Keratinocyte (primary cell): Measurements from ENCODE around the gene RELL2. TPM values are rescaled to one million over a fixed set of nuclear protein-coding genes. Genes with fewer than 3 reads are reported as not detected.

Experiments used
- DNase-seq: peaks from one replicate; pipeline ENCODE4 v3.0.0-alpha.2; 2011; ENCODE audit warnings: low read depth, missing footprints, low spot score
- FAIRE-seq: peaks from 2 replicates; lab custom pipeline; 2011; peaks lifted over from hg19 to GRCh38; lab: Jason Lieb, UNC
- H2AFZ ChIP-seq: 2 replicates; pipeline ENCODE4 v1.6.0; 2012; ENCODE audit warnings: low read length, control low read depth, inconsistent platforms; ENCODE audit not compliant: control insufficient read depth
- H3K27ac ChIP-seq: 2 replicates; pipeline ENCODE4 v1.5.1; 2011; ENCODE audit warnings: low read length; ENCODE audit not compliant: control insufficient read depth, insufficient read depth
- H3K27me3 ChIP-seq: 3 replicates; pipeline ENCODE4 v1.6.0; 2011; ENCODE audit warnings: low read length; ENCODE audit not compliant: control insufficient read depth, insufficient read depth; ENCODE audit errors: extremely low read depth
- H3K36me3 ChIP-seq, 2 experiments: 2 replicates in 1 of 2; 3 replicates in 1 of 2; pipeline ENCODE4 v1.5.1; 2011; ENCODE audit warnings: low read length in 2 of 2, mild to moderate bottlenecking in 1 of 2; ENCODE audit not compliant: control insufficient read depth in 2 of 2, insufficient read depth in 2 of 2; ENCODE audit errors: extremely low read depth in 1 of 2
- H3K4me1 ChIP-seq: 3 replicates; pipeline ENCODE4 v1.5.1; 2011; ENCODE audit warnings: low read length; ENCODE audit not compliant: control insufficient read depth, insufficient read depth; ENCODE audit errors: extremely low read depth
- H3K4me2 ChIP-seq: 3 replicates; pipeline ENCODE4 v1.6.0; 2011; ENCODE audit warnings: low read depth, low read length; ENCODE audit not compliant: control insufficient read depth, insufficient read depth; ENCODE audit errors: extremely low read depth
- H3K4me3 ChIP-seq, 3 experiments: fragments of 200-600 bp in 1 of 3; sonication (generic) in 1 of 3; 2 replicates in 2 of 3; 3 replicates in 1 of 3; pipeline ENCODE4 v1.5.1; 2011 to 2016; ENCODE audit warnings: low read length in 3 of 3, mild to moderate bottlenecking in 3 of 3, control low read depth in 2 of 3, inconsistent platforms in 1 of 3, low read depth in 1 of 3, mixed read lengths in 1 of 3, mixed run types in 1 of 3, moderate library complexity in 1 of 3; ENCODE audit not compliant: control insufficient read depth in 2 of 3, insufficient read depth in 2 of 3; ENCODE audit errors: extremely low read depth in 1 of 3
- H3K79me2 ChIP-seq: 2 replicates; pipeline ENCODE4 v1.6.0; 2012; ENCODE audit warnings: low read length; ENCODE audit not compliant: control insufficient read depth, insufficient read depth
- H3K9ac ChIP-seq: 3 replicates; pipeline ENCODE4 v1.6.0; 2011; ENCODE audit warnings: low read length; ENCODE audit not compliant: control insufficient read depth, insufficient read depth; ENCODE audit errors: extremely low read depth
- H3K9me1 ChIP-seq: 3 replicates; pipeline ENCODE4 v1.6.0; 2011; ENCODE audit warnings: low read length; ENCODE audit not compliant: control insufficient read depth, insufficient read depth; ENCODE audit errors: extremely low read depth
- H3K9me3 ChIP-seq: 2 replicates; pipeline ENCODE4 v1.5.1; 2012; ENCODE audit warnings: low read depth, low read length; ENCODE audit not compliant: control insufficient read depth
- H4K20me1 ChIP-seq: 3 replicates; pipeline ENCODE4 v1.6.0; 2011; ENCODE audit warnings: low read length; ENCODE audit not compliant: control insufficient read depth, insufficient read depth; ENCODE audit errors: extremely low read depth
- EZH2 ChIP-seq: IDR thresholded peaks from one replicate; pipeline ENCODE4 v1.6.1; 2012; ENCODE audit warnings: inconsistent platforms, mild to moderate bottlenecking, low read length, moderate library complexity
- dilution Hi-C: fragments of 300-500 bp; cut with MboI; formaldehyde crosslinking; loops from one replicate; pipeline ENCODE4 v1.7.0; 2020; ENCODE audit warnings: low sequenced_read_pairs; ENCODE audit not compliant: extremely low pct_ligation_motif_present
- polyA plus RNA-seq, 5 experiments: library from polyadenylated mRNA; depleted of rRNA in 3 of 5; stranded (reverse) in 3 of 5; stranded (forward) in 1 of 5; unstranded in 1 of 5; fragments of >200 nt; gene quantifications; 1 replicate in 1 of 5; 2 replicates in 3 of 5; 3 replicates in 1 of 5; pipeline versions ENCODE4 v1.2.1 to v1.2.3, GENCODE V29; 2011 to 2012; ENCODE audit warnings: missing spikeins in 2 of 5, low read depth in 1 of 5, low replicate concordance in 1 of 5
- TF ChIP-seq, protein P1 (sequence below), 3 experiments: IDR thresholded peaks in 1 of 3; conservative IDR thresholded peaks in 1 of 3; optimal IDR thresholded peaks in 1 of 3; 2 replicates in 2 of 3; 3 replicates in 1 of 3; pipeline versions ENCODE3 to v1.5.1; 2011; ENCODE audit warnings: low read length in 3 of 3, mild to moderate bottlenecking in 3 of 3, moderate library complexity in 2 of 3, control low read depth in 1 of 3, inconsistent platforms in 1 of 3; ENCODE audit not compliant: insufficient read depth in 2 of 3; ENCODE audit errors: extremely low read depth in 1 of 3

Gene RELL2
- polyA plus RNA-seq, 1 donor (not counting 4 experiments of a cell fraction or from before 2014, with no cell fraction given) = 8.9 TPM

DNA sequence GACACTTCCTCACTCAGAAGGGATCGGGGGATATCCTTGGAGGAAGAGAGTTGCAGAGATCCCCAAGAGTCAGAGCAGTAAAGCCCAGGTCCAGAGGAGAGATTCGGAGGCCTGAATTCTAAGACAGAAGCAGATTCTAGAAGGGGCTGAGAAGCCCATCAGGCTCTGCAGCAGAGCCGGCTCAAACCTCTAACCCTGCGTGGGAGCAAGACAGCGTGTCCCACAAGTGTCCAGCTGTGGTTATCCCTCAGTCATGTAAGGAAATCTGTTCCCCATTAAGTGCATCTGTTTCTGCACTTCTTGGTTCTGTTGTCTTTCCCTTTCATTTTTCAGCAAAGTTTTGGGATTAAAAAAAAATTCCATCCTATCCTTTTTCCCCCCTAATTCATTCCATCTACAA lies 13.2 kb upstream of the RELL2 start:
- FAIRE-seq (no peak), DNase-seq (no peak)
- no peak overlapping the region for H3K4me2 ChIP-seq
- H2AFZ ChIP-seq = no peak overlapping the region
- no peak overlapping the region for H3K27ac ChIP-seq
- peaks cover 33 to 43% of the 10 kb centered on the region in 2 experiments for H3K36me3 ChIP-seq
- H3K9ac ChIP-seq = no peak overlapping the region
- dilution Hi-C loops = no loop called here
- no peak for TF ChIP-seq EZH2
- TF ChIP-seq, protein P1, sequence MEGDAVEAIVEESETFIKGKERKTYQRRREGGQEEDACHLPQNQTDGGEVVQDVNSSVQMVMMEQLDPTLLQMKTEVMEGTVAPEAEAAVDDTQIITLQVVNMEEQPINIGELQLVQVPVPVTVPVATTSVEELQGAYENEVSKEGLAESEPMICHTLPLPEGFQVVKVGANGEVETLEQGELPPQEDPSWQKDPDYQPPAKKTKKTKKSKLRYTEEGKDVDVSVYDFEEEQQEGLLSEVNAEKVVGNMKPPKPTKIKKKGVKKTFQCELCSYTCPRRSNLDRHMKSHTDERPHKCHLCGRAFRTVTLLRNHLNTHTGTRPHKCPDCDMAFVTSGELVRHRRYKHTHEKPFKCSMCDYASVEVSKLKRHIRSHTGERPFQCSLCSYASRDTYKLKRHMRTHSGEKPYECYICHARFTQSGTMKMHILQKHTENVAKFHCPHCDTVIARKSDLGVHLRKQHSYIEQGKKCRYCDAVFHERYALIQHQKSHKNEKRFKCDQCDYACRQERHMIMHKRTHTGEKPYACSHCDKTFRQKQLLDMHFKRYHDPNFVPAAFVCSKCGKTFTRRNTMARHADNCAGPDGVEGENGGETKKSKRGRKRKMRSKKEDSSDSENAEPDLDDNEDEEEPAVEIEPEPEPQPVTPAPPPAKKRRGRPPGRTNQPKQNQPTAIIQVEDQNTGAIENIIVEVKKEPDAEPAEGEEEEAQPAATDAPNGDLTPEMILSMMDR (optimal IDR thresholded peaks at IDR 0.05 in 1 of 3, IDR thresholded peaks at IDR 0.05 in 1 of 3, conservative IDR thresholded peaks at IDR 0.05 in 1 of 3; ENCODE audit: extremely low read depth in 1 of 3, insufficient read depth in 2 of 3, low read length in 3 of 3) = no peak
- no peaks in the 10 kb centered on the region for H3K9me3 ChIP-seq
- H3K4me1 ChIP-seq = peaks cover 5% of the 10 kb centered on the region
- H3K9me1 ChIP-seq = no peaks in the 10 kb centered on the region
- no peaks in the 10 kb centered on the region for H3K27me3 ChIP-seq
- H3K79me2 ChIP-seq = peaks cover under 1% of the 10 kb centered on the region
- no peaks in the 10 kb centered on the region for H4K20me1 ChIP-seq
- H3K4me3 ChIP-seq = no peak overlapping the region

DNA sequence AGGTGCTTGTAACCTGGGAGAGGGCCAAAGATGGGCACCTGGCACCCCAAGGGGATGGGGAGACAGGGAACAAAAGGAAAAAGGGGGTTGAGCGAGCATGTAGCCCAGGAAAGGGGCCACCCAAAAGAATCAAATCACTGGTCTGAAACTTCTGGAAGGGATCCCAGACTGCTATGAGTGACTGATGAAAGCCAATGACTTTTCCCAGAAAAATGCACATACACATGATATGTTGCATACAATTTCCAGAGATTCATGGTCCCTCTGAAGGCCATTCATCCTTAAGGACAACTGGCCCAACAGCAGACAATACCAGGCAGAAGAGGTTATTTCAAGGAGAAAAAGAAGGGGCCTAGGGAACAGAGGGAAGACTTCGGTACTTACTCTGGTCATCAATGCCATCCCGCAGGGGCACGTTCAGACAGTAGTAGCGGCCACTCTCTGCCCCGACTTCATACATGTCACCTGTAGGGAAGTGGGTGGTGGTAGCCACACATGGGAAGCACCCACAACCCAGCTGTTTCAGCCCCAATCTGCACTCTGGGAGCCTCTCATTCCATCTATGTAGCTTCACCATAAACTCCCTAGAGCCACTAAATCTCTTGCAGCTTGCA lies 8.5 kb upstream of the RELL2 start:
- H3K79me2 ChIP-seq = peaks cover 24% of the 10 kb centered on the region
- peaks cover 4% of the 10 kb centered on the region for H4K20me1 ChIP-seq
- no peaks in the 10 kb centered on the region for H3K4me1 ChIP-seq
- H3K27me3 ChIP-seq = no peaks in the 10 kb centered on the region
- DNase-seq (no peak), FAIRE-seq (no peak)
- H3K4me3 ChIP-seq = no peak overlapping the region
- no peak overlapping the region for H2AFZ ChIP-seq
- no peak for TF ChIP-seq EZH2
- TF ChIP-seq, protein P1 (optimal IDR thresholded peaks at IDR 0.05 in 1 of 3, IDR thresholded peaks at IDR 0.05 in 1 of 3, conservative IDR thresholded peaks at IDR 0.05 in 1 of 3; ENCODE audit: extremely low read depth in 1 of 3, insufficient read depth in 2 of 3, low read length in 3 of 3) = no peak
- H3K4me2 ChIP-seq = no peak overlapping the region
- no peak overlapping the region for H3K9ac ChIP-seq
- H3K9me3 ChIP-seq = no peaks in the 10 kb centered on the region
- H3K9me1 ChIP-seq = no peaks in the 10 kb centered on the region
- H3K36me3 ChIP-seq = peaks cover 38 to 41% of the 10 kb centered on the region in 2 experiments
- H3K27ac ChIP-seq = no peak overlapping the region
- dilution Hi-C loops = no loop called here
